IPS-NIHi11 (cell line): ENCODE measurements around the gene KRT86.

ENCODE experiments used
- DNase-seq: peaks from one replicate; pipeline ENCODE4 v3.0.0; 2012; ENCODE audit warnings: mixed read lengths, low spot score

Gene KRT86

GRCh38 chr12:52274521-52275120, at the start of gene KRT86:
Gene KRT86 (plus strand): TSS chr12:52274645. CDS start chr12:52301917, 27,272 bp downstream.
- no peak for DNase-seq

- no peak for DNase-seq
Observed at GRCh38 chr12:52225752-52226151, 48.7 kb upstream of the KRT86 start.

DNA sequence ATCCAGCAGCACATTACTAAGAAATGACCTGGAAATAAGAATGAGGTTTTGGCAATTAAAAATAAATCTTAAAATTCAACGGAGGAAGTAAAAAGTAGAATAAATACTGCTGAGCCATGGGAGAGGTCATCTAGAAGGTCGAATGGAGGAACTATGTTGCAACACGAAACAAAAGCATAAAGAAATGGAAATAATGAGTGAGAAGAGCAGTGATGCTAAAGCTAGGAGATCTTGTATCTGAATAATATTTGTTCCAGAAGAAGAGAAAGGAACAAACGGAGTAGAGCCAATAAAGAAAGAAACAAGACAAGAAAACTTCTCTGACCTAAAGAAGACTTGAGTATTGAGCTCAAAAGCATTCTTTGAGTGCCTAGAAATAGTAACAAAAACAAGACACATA, 48.0 kb upstream of the KRT86 start:
- no peak for DNase-seq

DNA sequence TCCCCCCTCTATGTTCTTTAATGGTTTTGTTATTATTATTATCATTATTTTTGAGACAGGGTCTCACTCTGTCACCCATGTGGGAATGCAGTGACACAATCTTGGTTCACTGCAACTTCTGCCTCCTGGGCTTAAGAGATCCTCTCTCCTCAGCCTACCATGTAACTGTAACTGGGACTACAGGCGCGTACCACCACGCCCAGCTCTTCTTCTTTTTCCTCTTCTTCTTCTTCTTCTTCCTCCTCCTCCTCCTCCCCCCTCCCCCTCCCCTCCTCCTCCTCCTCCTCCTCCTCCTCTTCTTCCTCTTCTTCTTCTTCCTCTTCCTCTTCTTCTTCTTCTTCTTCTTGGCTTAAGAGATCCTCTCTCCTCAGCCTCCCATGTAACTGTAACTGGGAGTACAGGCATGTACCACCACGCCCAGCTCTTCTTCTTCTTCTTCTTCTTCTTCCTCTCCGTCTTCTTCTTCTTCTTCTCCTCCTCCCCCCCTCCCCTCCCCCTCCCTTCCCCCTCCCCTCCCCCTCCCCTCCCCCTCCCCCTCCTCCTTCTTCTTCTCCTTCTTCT, 46.8 kb upstream of the KRT86 start:
- no peak for DNase-seq

GRCh38 chr12:52228366-52228765, 46.1 kb upstream of the KRT86 start:
- DNase-seq = no peak

DNA sequence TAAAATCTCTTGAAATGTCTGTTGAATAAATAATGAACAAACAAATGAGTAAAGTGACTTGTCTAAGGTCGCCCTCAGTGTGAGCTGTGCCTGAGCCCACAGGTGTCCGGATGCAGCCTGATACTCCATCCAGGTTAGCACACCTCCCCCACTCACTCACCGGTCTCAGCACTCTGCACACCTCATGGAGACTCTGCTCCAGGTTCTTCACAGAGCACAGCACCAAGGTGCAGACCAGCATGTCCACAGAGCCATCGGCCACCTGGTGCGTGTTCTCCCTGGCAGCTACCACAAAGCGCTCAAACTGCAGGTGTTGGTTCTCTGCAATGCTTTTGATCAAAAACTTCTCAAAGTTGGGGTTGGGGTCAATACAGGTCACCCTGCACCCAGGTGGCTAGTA, 45.5 kb upstream of the KRT86 start:
- no peak for DNase-seq

GRCh38 chr12:52229836-52230343, 44.6 kb upstream of the KRT86 start:
- no peak for DNase-seq

- peak; percentile 38 for DNase-seq
Observed at GRCh38 chr12:52230364-52231281, 43.8 kb upstream of the KRT86 start.

- peak; percentile 7 for DNase-seq
Observed at GRCh38 chr12:52231305-52232202, 42.9 kb upstream of the KRT86 start.

- no peak for DNase-seq
Observed at GRCh38 chr12:52232203-52232673, 42.2 kb upstream of the KRT86 start.

- DNase-seq = peak; percentile 59
Observed at GRCh38 chr12:52232674-52233461, 41.6 kb upstream of the KRT86 start, which contains the start of gene KRT7. Gene KRT7 (plus strand): TSS chr12:52233243. CDS start chr12:52233297, 54 bp downstream.

GRCh38 chr12:52233462-52234207, 40.8 kb upstream of the KRT86 start:
- peak; percentile 71 for DNase-seq

GRCh38 chr12:52234223-52234810, 40.1 kb upstream of the KRT86 start:
- peak; percentile 52 for DNase-seq

GRCh38 chr12:52235001-52235764, 39.3 kb upstream of the KRT86 start:
- DNase-seq = peak; percentile 10

GRCh38 chr12:52235822-52236361, 38.6 kb upstream of the KRT86 start:
- peak; percentile 28 for DNase-seq

DNA sequence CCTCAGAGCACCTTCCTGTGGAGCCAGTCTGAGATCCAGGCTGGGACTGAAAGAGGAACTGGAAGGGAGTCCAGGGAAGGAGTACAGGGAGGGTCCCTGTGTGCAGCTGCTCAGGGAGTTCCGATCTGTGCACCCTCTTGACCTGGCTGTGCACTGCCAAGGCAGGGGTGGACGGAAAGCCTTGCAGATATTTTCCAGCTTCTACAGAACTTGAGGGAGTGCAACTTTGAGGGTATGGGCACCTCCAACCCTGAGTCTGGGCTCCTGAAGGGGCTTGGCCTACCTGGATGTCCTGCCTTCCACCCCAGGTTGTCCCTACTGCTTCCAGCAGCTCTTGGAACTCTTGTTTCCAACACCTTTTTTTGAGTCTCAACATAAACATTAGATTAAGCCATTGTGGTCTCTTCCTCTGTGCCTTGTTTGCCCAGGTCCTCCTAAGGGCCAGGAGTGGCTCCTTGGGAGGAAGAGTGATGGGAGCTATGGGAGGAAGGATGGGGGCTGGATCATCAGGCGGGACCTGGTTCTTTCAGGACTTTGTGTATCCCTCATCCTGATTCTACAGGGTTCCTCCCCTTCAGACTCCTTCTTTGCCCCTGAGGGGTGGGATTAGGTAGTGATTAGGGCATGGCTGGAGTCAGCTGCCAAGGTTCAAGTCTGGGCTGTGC, 37.9 kb upstream of the KRT86 start:
- no peak for DNase-seq

- no peak for DNase-seq
Observed at GRCh38 chr12:52238207-52238840, 36.1 kb upstream of the KRT86 start.
